Kidney tubule cell (primary cell): ENCODE measurements around the gene ZNF33A.
"Not testable (repeated sequence)": the region's sequence is repeated elsewhere in the genome, so short reads cannot be mapped to it uniquely, and the experiment has no call there.

ENCODE experiments used
- DNase-seq: peaks from one replicate; pipeline ENCODE4 v3.0.0-alpha.2; 2018; ENCODE audit warnings: low spot score

ZNF33A gene

DNA sequence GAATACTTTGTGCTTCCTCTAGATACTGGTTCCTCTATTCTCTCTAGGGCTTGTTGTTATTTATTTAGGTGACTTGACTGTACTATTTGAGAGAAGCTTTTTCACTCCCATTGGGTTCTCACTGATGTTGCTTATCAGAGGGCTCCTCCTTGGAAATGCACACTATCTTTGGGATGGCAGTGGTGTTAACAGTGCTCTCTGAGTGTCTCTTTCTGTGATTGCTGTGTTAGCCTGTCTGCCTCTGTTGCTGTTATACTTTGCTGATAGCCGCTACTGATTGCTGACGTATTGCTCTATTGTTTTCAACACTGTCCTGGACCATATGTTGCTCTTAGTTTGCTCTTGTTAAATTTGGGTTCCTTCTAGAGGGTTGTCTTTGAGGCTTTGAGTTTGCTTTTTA is 34.7 kb downstream of the ZNF33A start:
- no peak for DNase-seq

DNA sequence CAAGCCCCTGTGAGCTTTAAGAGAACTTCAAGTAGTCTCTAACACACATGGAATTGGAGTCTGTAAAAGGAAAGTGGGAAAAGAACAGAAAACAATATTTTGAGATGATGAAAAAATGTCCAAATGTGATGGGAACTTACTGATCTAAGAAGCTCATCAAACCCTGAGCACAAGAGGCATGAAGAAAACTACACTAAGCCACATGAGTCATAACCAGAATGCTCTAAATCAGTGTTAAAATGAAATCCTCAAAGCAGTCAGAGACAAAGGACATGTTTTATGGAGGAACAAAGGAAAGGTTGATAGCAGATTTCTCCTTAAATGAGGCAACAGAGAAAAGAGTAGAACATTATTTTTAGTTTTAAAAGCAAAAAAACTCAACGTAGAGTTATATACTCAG is 37.2 kb downstream of the ZNF33A start:
- no peak for DNase-seq

DNA sequence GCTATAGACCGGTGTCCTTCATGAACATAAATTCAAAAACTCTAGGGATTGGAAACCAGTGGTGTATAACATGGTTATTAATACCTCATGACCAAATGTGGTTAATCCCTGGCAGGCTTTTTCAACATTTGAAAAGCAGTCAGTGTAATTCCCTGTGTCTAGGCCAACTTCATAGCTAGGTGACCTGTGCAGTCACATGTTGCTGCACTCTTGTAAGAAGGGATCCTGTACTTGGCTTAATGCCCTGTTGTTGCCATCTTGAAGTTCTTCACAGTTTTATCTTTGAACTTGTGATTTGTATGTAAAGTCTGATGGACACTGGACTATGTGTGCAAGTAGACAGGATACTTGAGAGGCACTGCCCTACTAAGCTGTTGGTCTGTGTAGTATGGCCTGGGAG is 39.7 kb downstream of the ZNF33A start:
- DNase-seq: no peak

DNA sequence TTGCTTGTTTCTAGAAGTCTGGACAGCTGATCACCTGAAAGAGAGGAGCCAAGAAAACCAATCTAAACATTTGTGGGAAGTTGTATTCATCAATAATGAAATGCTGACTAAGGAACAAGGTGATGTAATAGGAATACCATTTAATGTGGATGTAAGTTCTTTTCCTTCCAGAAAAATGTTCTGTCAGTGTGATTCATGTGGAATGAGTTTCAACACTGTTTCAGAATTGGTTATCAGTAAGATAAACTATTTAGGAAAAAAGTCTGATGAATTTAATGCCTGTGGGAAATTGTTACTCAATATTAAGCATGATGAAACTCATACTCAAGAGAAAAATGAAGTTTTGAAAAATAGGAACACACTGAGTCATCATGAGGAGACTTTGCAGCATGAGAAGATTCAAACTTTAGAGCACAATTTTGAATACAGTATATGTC is 43.9 kb downstream of the ZNF33A start:
- DNase-seq: peak; percentile 50

DNA sequence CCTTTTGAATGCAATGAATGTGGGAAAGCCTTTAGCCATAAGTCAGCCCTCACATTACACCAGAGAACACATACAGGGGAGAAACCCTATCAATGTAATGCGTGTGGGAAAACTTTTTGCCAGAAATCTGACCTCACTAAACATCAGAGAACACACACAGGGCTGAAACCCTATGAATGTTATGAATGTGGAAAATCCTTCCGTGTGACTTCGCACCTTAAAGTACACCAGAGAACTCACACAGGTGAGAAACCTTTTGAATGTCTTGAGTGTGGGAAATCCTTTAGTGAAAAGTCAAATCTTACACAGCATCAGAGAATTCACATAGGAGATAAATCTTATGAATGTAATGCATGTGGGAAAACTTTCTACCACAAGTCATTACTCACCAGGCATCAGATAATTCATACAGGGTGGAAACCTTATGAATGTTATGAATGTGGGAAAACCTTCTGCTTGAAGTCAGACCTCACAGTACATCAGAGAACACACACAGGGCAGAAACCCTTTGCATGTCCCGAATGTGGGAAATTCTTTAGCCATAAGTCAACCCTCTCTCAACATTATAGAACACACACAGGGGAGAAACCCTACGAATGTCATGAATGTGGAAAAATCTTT is 44.9 kb downstream of the ZNF33A start:
- not testable (repeated sequence) for DNase-seq

DNA sequence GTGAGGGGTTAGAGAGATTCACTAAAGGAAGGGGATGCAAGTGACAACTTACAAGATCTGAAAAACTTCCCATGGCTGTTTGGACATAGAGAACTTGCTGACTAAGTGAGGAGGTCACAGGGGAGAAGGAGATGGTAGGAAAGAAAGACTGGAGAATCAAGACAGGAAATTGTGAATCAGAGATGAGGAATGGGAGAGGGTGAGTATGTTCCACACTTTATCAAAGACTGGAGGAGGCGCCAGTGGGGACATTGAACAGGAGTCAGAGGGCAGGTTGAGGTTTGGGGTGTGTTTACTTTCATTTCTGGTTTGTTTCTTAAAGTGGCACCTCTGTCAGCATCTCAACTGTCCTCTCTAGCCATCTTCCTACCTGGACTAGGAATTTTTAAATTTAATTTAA is 59.2 kb downstream of the ZNF33A start:
- peak; percentile 82 for DNase-seq

DNA sequence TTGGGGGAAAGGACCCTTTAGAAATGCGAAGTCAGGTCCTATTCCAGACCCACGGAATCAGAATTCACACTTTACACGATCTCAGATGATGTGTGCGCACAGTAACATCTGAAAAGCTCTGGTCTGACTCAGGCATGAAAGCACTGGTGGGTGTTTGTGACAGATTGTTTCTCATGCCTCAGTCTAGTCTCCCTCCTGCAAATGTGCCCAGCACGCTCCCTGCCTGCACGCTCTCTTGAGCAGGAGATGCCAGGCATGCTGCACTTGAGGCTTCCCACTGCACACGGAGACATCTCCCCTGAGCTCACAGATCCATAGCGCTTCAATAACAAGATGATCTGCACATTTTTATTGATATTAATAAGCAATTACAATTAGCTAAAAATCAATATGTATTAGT is 60.0 kb downstream of the ZNF33A start:
- DNase-seq: no peak

DNA sequence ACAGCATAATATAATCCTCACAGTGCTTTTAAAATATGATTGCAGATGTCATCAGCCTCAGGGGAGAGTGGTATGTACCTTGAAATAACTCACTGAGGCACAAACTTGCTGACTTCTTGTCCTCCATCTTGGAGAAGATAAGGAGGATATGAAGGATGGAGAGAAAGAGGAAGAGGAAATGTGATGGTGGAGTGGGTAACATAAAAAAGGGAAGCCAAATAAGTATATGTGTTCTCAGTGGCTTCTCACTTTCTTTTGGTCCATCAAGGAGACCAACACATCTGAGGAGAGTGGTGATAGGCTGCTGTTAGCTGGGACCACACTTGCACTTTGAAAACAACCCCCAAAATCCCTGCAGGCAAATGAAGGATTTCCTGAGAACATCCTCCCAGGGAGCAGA is 62.1 kb downstream of the ZNF33A start:
- no peak for DNase-seq

DNA sequence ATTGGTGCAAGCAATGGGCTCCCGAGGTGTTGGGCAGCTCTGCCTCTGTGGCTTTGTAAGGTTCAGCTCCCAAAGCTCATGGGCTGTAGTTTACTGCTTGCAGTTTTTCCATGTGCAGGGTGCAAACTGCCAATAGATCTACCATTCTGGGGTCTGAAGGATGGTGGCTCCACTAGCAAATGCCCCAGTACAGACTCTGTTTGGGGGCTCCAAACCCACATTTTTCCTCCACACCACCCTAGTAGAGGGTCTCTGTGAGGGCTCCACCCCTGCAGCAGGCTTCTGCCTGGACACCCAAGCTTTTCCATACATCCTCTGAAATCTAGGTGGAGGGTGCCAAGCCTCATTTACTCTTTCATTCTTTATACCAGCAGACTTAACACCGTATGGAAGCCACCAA is 66.2 kb downstream of the ZNF33A start:
- no peak for DNase-seq

DNA sequence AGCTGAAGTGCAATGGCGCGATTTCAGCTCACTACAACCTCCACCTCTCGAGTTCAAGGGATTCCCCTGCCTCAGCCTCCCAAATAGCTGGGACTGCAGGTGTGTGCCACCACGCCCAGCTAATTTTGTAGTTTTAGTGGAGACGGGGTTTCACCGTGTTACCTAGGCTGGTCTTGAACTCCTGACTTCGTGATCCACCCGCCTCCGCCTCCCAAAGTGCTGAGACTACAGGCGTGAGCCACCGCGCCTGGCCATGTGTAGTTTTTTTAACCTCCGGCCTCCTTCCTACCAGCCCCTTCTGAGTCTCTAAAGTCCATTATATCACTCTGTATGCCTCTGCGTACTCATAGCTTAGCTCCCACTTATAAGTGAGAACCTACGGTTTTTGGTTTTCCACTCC is 82.8 kb downstream of the ZNF33A start:
- DNase-seq: not testable (repeated sequence)

DNA sequence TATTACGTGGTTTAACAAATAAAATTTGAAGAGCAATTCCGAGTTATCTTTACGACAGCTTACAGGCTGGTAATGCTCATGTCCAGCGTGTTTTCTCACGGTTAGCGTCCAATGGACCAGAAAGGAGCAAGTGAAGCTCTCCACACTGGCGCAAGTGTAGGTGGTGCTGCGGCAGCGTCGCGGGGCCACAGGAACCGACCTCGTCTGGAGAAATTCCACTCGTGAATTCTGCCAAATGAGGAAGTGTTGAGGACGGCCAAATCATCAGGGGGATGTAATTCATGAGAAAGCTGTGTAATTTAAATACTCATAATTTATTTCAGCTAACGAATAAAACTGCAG is 83.3 kb downstream of the ZNF33A start:
- no peak for DNase-seq

DNA sequence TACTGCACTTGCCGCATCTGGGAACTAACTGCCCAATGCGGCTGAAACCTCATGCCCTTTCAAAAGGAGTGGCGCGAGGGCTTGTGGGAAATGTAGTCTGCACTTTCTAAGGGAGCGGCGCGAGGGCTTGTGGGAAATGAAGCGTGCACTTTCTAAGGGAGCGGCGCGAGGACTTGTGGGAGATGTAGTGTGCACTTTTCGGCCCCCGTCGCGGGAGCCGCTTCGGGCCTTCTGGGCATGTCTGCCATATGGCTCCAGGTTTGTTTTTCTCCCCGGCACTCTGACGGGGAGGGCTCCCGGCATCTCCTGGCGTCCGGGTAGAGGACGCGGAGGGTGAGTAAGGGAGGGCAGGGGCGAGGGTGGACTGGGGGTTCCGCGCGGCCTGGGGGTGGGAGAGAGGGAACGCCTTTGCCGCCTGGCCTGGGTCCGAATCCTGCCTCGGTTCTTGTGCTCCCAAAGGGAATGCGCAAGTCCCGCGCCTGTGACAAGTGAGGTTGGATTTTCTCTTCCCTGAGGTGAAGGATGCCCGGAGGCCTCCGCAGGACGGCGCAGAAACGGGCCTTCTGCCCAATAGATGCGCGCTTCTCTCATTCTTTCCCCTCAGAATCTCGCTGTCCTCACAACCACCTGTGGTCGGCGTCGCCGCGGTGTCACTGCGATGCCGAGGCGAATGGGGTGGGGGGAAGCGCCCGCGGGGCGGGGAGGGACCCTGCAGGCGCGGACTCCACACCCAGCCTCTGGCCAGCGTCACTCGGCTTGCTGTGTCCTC is 83.9 kb downstream of the ZNF33A start, which contains the start of gene ZNF37A:
ZNF37A (plus strand) TSS at position 180 of the 769 bp plus-strand sequence. CDS start 2,281 bp downstream, outside the sequence.
- DNase-seq: peak; percentile 96

DNA sequence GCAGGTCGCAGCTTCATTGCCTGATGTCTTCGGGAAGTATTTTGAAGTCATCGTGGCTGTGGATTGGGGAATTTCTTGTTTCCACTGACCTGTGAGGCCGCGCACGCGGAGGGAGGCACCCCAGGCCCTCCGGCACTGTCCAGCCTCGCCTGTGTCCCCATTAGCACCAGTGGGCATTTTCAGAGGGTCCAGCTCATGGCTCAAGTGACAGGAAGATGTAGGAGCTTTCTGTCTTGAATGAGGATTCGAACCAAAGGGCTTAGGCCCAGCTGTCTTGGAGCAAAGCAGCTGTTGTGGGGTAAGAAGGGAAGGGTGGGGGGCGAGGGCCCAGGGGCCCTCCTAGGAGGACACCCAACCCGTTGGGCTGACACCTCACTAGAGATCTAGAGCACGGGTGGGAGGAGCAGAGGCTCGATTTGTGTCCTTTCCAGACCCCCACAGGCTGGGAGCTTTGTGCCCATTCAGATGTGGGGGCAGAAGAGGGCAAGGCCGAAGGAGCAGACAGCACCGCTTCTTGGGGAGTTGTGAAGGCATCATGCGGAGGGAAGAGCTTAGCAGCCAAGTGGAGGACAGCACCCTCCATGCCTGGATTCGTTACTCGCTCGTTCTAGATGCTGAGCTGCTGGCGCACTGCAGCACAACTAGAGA is 84.6 kb downstream of the ZNF33A start:
- no peak for DNase-seq

DNA sequence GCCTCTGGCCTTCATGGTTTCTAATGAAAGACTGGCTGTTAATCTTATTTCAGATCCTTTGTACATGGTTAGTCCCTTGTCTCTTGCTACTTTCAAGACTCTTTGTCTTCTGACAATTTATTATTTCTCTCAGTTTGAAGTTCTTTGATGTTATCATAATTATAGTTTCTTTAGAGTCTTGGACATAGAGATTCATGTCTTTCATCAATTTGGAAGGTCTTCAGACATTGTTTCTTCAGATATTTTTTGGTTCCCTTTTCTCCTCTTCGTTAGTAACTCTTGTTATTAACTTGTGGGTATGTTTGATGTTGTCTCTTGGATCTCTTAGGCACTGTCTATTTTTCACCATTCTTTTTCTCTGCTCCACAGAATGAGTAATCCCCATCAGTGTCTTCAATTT is 92.4 kb downstream of the ZNF33A start:
- DNase-seq: no peak

DNA sequence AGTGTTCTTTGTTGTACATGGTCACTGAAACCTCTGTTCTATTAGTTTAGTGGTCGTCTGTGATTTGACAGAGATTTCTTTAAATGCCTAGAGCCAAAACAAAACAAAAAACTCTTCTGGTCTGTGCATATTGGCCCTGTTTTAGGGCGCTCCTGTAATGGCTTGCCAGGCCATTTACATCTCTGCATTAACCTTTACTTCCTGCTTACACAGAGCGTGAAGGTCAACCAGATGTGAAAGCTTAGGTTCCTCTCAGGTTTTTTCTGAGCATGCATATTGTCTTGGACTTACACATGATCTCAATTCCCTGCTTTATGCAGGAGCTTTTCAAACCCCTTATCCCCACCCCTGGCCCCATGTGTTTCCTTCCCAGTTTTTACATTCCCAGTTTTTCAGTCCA is 93.3 kb downstream of the ZNF33A start:
- DNase-seq: no peak

DNA sequence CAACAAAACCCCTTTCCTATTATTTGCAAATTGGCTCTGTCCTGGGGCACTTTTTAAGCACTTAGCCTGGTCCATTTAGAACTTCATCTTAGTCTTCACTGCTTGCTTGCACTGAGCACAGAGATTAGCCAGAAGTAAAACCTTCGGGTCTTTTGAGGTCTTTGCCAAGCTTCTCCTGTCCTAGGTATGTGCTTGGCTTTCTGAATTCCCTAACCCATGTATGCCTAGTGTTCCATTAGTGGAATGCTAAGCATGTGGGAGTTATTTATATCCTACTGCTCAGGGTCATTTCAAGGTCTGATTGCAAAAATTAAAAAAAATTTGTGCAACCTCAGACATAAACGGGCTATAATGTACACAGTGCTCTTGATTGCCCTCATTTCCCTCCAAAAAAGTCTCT is 101.7 kb downstream of the ZNF33A start:
- no peak for DNase-seq
